Trophoblast cell (in vitro differentiated cells and primary cell): ENCODE data around the gene SS18.

Source experiments
- DNase-seq, 2 donors: peaks; one replicate each; pipeline ENCODE4 v3.0.0-alpha.2; 2016
- H2AFZ ChIP-seq: 2 replicates; pipeline ENCODE4 v1.6.1; 2013; ENCODE audit warnings: low read length, moderate library complexity, mild to moderate bottlenecking; ENCODE audit not compliant: insufficient read depth, poor library complexity
- H2AK5ac ChIP-seq: 2 replicates; pipeline ENCODE4 v1.6.1; 2013; ENCODE audit warnings: mild to moderate bottlenecking, low read length
- H2BK120ac ChIP-seq: 2 replicates; pipeline ENCODE4 v1.6.1; 2013; ENCODE audit warnings: low read length, mild to moderate bottlenecking, moderate library complexity; ENCODE audit not compliant: insufficient read depth, poor library complexity
- H2BK12ac ChIP-seq: 2 replicates; pipeline ENCODE4 v1.6.1; 2013; ENCODE audit warnings: mild to moderate bottlenecking, low read length, moderate library complexity
- H2BK5ac ChIP-seq: 2 replicates; pipeline ENCODE4 v1.6.1; 2013; ENCODE audit warnings: low read length, low read depth, moderate library complexity, mild to moderate bottlenecking; ENCODE audit not compliant: poor library complexity
- H3K14ac ChIP-seq: 2 replicates; pipeline ENCODE4 v1.6.1; 2013; ENCODE audit warnings: mild to moderate bottlenecking, low read length
- H3K18ac ChIP-seq: 2 replicates; pipeline ENCODE4 v1.6.1; 2013; ENCODE audit warnings: mild to moderate bottlenecking, low read length
- H3K23ac ChIP-seq: 2 replicates; pipeline ENCODE4 v1.6.1; 2013; ENCODE audit warnings: low read length
- H3K27ac ChIP-seq: 2 replicates; pipeline ENCODE4 v1.5.1; 2013; ENCODE audit warnings: low read depth, mild to moderate bottlenecking, inconsistent platforms, low read length, moderate library complexity
- H3K27me3 ChIP-seq: 2 replicates; pipeline ENCODE4 v1.6.1; 2013; ENCODE audit warnings: inconsistent platforms, mild to moderate bottlenecking, low read length, moderate library complexity; ENCODE audit not compliant: insufficient read depth
- H3K36me3 ChIP-seq, 2 experiments: 1 replicate in 1 of 2; 2 replicates in 1 of 2; pipeline ENCODE4 v1.6.1; 2013; ENCODE audit warnings: low read length in 2 of 2, mild to moderate bottlenecking in 2 of 2, moderate library complexity in 1 of 2; ENCODE audit not compliant: insufficient read depth in 2 of 2, control insufficient read depth in 1 of 2
- H3K4ac ChIP-seq: 2 replicates; pipeline ENCODE4 v1.6.1; 2013; ENCODE audit warnings: low read depth, mild to moderate bottlenecking, low read length, moderate library complexity
- H3K4me1 ChIP-seq, 2 experiments: 1 replicate in 1 of 2; 2 replicates in 1 of 2; pipeline ENCODE4 v1.6.1; 2013; ENCODE audit warnings: low read length in 2 of 2, mild to moderate bottlenecking in 2 of 2, moderate library complexity in 1 of 2; ENCODE audit not compliant: insufficient read depth in 2 of 2, control insufficient read depth in 1 of 2
- H3K4me2 ChIP-seq: 2 replicates; pipeline ENCODE4 v1.6.1; 2013; ENCODE audit warnings: inconsistent platforms, mild to moderate bottlenecking, low read length, moderate library complexity
- H3K4me3 ChIP-seq: 2 replicates; pipeline ENCODE4 v1.5.1; 2013; ENCODE audit warnings: mild to moderate bottlenecking, low read depth, low read length, inconsistent platforms
- H3K79me1 ChIP-seq: one replicate; pipeline ENCODE4 v1.6.1; 2013; ENCODE audit warnings: low read length
- H3K79me2 ChIP-seq: 2 replicates; pipeline ENCODE4 v1.6.1; 2013; ENCODE audit warnings: low read length, mild to moderate bottlenecking; ENCODE audit not compliant: control insufficient read depth, insufficient read depth, poor library complexity
- H3K9ac ChIP-seq: 2 replicates; pipeline ENCODE4 v1.6.1; 2013; ENCODE audit warnings: mild to moderate bottlenecking, low read length
- H3K9me3 ChIP-seq: 2 replicates; pipeline ENCODE4 v1.6.1; 2013; ENCODE audit warnings: low read depth, mild to moderate bottlenecking, control low read depth, inconsistent platforms, low read length; ENCODE audit not compliant: insufficient read depth
- H4K12ac ChIP-seq: 2 replicates; pipeline ENCODE4 v1.6.1; 2013; ENCODE audit warnings: low read depth, mild to moderate bottlenecking, low read length, moderate library complexity
- H4K8ac ChIP-seq: 2 replicates; pipeline ENCODE4 v1.6.1; 2013; ENCODE audit warnings: low read depth, mild to moderate bottlenecking, low read length, moderate library complexity
- H4K91ac ChIP-seq: one replicate; pipeline ENCODE4 v1.6.1; 2013; ENCODE audit warnings: low read depth, mild to moderate bottlenecking, low read length, moderate library complexity
- WGBS: extraction: QIAGEN DNeasy Blood & Tissue Kit; methylation state at CpG from one replicate; pipeline ENCODE4 v1.1.7; 2013; ENCODE audit warnings: missing lambda C conversion rate; ENCODE audit not compliant: insufficient read length, insufficient coverage; ENCODE audit errors: extremely low coverage; 5-methylcytosine and 5-hydroxymethylcytosine counted together

SS18 gene

DNA sequence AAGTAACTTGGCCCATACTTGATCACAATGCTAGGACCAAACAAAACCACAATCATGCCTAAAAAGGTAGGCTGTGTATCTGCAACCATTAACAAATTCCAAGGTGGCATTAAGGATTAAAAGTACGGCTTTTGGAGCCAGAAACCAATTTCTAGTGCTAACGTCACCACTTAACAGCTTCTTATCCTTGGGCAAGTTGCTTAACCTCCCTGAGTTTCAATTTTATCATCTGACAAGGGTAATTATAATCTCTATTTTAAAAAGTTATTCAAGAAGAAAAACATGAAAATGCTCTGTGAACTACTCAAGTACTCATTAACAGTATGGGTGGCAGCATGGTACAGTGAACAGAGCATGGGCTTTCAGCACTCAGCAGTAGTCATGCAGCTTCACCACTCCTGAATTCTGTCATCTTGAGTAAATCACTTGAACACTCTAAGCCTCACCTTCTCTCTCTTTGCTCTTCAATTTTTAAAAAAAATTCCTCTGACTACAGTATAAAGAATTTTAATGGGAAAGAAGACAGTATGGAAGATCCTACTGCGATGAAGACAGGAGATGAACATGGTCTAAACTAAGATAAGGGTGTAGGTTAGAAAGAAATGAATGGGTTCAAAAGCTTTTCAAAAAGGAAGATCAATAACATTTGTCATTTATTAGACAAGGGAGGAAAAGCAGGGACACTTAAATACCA is 69.2 kb downstream of the SS18 start:
- H4K8ac ChIP-seq: no peak overlapping the region
- no peak overlapping the region for H2BK12ac ChIP-seq
- no peak overlapping the region for H2AFZ ChIP-seq
- H3K4me1 ChIP-seq: peaks cover 0 to 3% of the 10 kb centered on the region in 2 experiments
- H2BK5ac ChIP-seq: no peak overlapping the region
- H2BK120ac ChIP-seq: no peak overlapping the region
- H3K4ac ChIP-seq: no peak overlapping the region
- no peaks in the 10 kb centered on the region for H3K79me1 ChIP-seq
- H4K12ac ChIP-seq: no peak overlapping the region
- no peak overlapping the region for H3K4me3 ChIP-seq
- no peaks in the 10 kb centered on the region for H3K27me3 ChIP-seq
- H4K91ac ChIP-seq: no peak overlapping the region
- no peaks in the 10 kb centered on the region for H3K79me2 ChIP-seq
- H3K9me3 ChIP-seq: no peaks in the 10 kb centered on the region
- H3K9ac ChIP-seq: no peak overlapping the region
- no peak overlapping the region for H3K18ac ChIP-seq
- H2AK5ac ChIP-seq: no peak overlapping the region
- H3K23ac ChIP-seq: no peak overlapping the region
- no CpG with 5 or more reads among the region's 3 CpGs for WGBS
- H3K36me3 ChIP-seq: peaks cover 4 to 9% of the 10 kb centered on the region in 2 experiments
- H3K14ac ChIP-seq: no peak overlapping the region
- DNase-seq: no peak
- H3K4me2 ChIP-seq: no peak overlapping the region
- peak overlapping the region; percentile 65 for H3K27ac ChIP-seq

DNA sequence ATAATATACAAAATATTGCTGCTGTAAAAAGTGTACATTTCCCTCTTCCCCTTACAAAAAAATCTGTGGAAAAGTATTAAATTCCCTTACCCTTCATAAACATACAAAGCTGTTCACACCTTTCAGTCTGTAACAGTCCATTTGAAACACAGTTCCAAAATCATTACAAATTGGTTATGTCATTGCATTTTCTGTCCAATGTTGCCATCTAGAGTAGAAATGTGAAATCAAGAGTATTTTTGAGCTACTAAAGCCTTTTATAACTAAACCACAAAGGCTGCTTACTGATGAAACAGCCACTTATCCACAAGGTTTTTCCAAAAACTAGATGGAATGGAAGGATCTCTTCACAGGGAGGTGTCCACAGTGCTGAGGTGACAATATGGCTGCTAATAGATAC is 72.5 kb downstream of the SS18 start:
- no peak overlapping the region for H2BK12ac ChIP-seq
- H3K23ac ChIP-seq: no peak overlapping the region
- H3K4me1 ChIP-seq: peaks cover 0 to 3% of the 10 kb centered on the region in 2 experiments
- no peak overlapping the region for H4K91ac ChIP-seq
- H3K79me1 ChIP-seq: no peaks in the 10 kb centered on the region
- H3K4me2 ChIP-seq: no peak overlapping the region
- no peak overlapping the region for H3K4ac ChIP-seq
- no peak overlapping the region for H3K18ac ChIP-seq
- H3K14ac ChIP-seq: no peak overlapping the region
- no peak overlapping the region for H3K9ac ChIP-seq
- no peak overlapping the region for H4K12ac ChIP-seq
- H3K27me3 ChIP-seq: no peaks in the 10 kb centered on the region
- H3K79me2 ChIP-seq: no peaks in the 10 kb centered on the region
- H3K9me3 ChIP-seq: no peaks in the 10 kb centered on the region
- H2BK120ac ChIP-seq: no peak overlapping the region
- DNase-seq: peak in 1 of 2 donors; percentile 36
- H3K27ac ChIP-seq: no peak overlapping the region
- no peak overlapping the region for H3K4me3 ChIP-seq
- H2AFZ ChIP-seq: no peak overlapping the region
- H4K8ac ChIP-seq: no peak overlapping the region
- H3K36me3 ChIP-seq: peaks cover 5 to 7% of the 10 kb centered on the region in 2 experiments
- H2AK5ac ChIP-seq: no peak overlapping the region
- no peak overlapping the region for H2BK5ac ChIP-seq

DNA sequence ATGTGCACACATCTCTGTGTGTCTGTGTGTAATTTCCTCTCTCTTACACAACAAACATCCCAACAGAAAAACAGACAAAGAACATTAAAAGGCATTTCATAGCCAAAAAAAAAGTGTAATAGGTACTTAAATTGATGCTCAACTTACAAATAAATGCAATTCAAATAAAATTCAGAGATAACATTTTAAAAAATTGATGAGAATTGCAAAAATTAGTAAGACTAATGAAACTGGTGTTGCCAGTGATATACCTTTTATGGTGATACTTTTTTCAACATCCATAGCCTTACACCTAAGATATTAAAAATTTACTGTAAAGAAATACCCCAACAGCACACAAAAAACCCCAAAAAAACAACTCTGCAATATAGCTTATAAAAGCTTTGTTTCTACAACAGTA is 76.0 kb downstream of the SS18 start:
- Histone ChIP-seq H3K14ac (no peak overlapping the region), H2BK12ac (no peak overlapping the region), H3K9ac (no peak overlapping the region), H2AFZ (no peak overlapping the region), H3K18ac (no peak overlapping the region), H3K79me1 (no peaks in the 10 kb centered on the region), H3K4me1 (no peaks in the 10 kb centered on the region), H3K4me3 (no peak overlapping the region), H3K4me2 (no peak overlapping the region), H3K9me3 (no peaks in the 10 kb centered on the region), H2BK120ac (no peak overlapping the region), H2AK5ac (no peak overlapping the region), H3K27ac (no peak overlapping the region), H3K27me3 (no peaks in the 10 kb centered on the region), H3K4ac (no peak overlapping the region), H3K23ac (no peak overlapping the region), H3K79me2 (no peaks in the 10 kb centered on the region), H4K91ac (no peak overlapping the region), H4K12ac (no peak overlapping the region), H2BK5ac (no peak overlapping the region), H3K36me3 (peaks cover 6% of the 10 kb centered on the region in 2 experiments), H4K8ac (no peak overlapping the region)
- DNase-seq: no peak

DNA sequence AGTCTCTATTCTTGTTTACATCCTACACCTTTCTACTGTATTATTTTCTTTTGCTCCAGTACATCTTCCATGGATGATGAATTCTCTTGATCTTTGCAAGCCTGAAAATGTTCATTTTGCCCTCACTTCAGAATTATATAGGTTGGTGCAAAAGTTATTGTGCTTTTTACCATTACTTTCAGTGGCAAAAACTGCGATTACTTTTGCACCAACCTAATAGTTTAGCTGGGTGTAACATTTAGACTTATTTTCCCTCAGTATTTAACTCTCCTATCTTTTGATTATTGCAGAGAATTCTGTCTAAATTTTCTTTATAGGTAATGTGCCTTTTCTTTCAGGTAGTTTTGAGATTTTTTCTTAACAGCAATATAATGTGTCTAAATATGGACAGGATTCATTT is 81.8 kb downstream of the SS18 start:
- Histone ChIP-seq H3K4me1 (no peaks in the 10 kb centered on the region), H4K8ac (no peak overlapping the region), H2BK12ac (no peak overlapping the region), H2AK5ac (no peak overlapping the region), H3K79me2 (no peaks in the 10 kb centered on the region), H3K9me3 (no peaks in the 10 kb centered on the region), H3K27me3 (no peaks in the 10 kb centered on the region), H3K79me1 (no peaks in the 10 kb centered on the region), H3K4me2 (no peak overlapping the region), H2BK120ac (no peak overlapping the region), H4K12ac (no peak overlapping the region), H3K27ac (no peak overlapping the region), H3K9ac (no peak overlapping the region), H3K18ac (no peak overlapping the region), H2AFZ (no peak overlapping the region), H4K91ac (no peak overlapping the region), H3K36me3 (peaks cover 3 to 5% of the 10 kb centered on the region in 2 experiments), H3K4ac (no peak overlapping the region), H3K23ac (no peak overlapping the region), H3K14ac (no peak overlapping the region), H2BK5ac (no peak overlapping the region), H3K4me3 (no peak overlapping the region)
- no CpG with 5 or more reads among the region's 1 CpG for WGBS
- no peak for DNase-seq
